Endothelial cell of umbilical vein (primary cell): ENCODE measurements around the gene IPPK. TPM values are rescaled to one million over a fixed set of nuclear protein-coding genes. Genes with fewer than 3 reads are reported as not detected.

Source experiments
- BruUV-seq: library from RNA; stranded (reverse); fragments of 400-500 nt; replicated peaks from 2 replicates; lab custom pipeline; 2021; lab: Mats Ljungman, UMichigan
- CTCF ChIA-PET: fragments of 300-600, 350-600 bp; sonication (Branson Sonifier 250); formaldehyde crosslinking; loops from one replicate; lab custom pipeline; 2021; ENCODE audit warnings: antibody characterized with exemption, inconsistent platforms; lab: Charles Lee
- POLR2A ChIA-PET: fragments of 300-600, 350-600 bp; sonication (Branson Sonifier 250); formaldehyde crosslinking; loops from one replicate; lab custom pipeline; 2021; ENCODE audit warnings: antibody characterized with exemption, inconsistent platforms; lab: Charles Lee
- DNase-seq: peaks from one replicate; pipeline ENCODE4 v3.0.0-alpha.2; 2011; ENCODE audit warnings: low read depth, low spot score
- FAIRE-seq: peaks from 2 replicates; lab custom pipeline; 2011; peaks lifted over from hg19 to GRCh38; lab: Jason Lieb, UNC
- H2AFZ ChIP-seq: 2 replicates; pipeline ENCODE4 v1.6.0; 2012; ENCODE audit warnings: low read depth, low read length, control low read depth, inconsistent platforms
- H3K27ac ChIP-seq: 2 replicates; pipeline ENCODE4 v1.5.1; 2011; ENCODE audit warnings: low read depth, mild to moderate bottlenecking, control low read depth, low read length, moderate library complexity; ENCODE audit not compliant: insufficient read depth
- H3K27me3 ChIP-seq, 2 experiments: 2 replicates each; pipeline versions ENCODE4 v1.6.0 to v1.6.1; 2011; ENCODE audit warnings: low read length in 2 of 2, mixed read lengths in 1 of 2; ENCODE audit not compliant: control insufficient read depth in 2 of 2, insufficient read depth in 2 of 2
- H3K36me3 ChIP-seq, 2 experiments: 2 replicates in 1 of 2; 3 replicates in 1 of 2; pipeline ENCODE4 v1.5.1; 2011; ENCODE audit warnings: low read length in 2 of 2, mild to moderate bottlenecking in 1 of 2, moderate library complexity in 1 of 2; ENCODE audit not compliant: control insufficient read depth in 2 of 2, insufficient read depth in 2 of 2; ENCODE audit errors: extremely low read depth in 1 of 2
- H3K4me1 ChIP-seq: 3 replicates; pipeline ENCODE4 v1.5.1; 2011; ENCODE audit warnings: mild to moderate bottlenecking, low read length; ENCODE audit not compliant: control insufficient read depth, insufficient read depth; ENCODE audit errors: extremely low read depth
- H3K4me2 ChIP-seq: 2 replicates; pipeline ENCODE4 v1.6.1; 2011; ENCODE audit warnings: low read length, control low read depth, mixed read lengths; ENCODE audit not compliant: insufficient read depth
- H3K4me3 ChIP-seq, 3 experiments: fragments of 200-600 bp in 1 of 3; sonication (generic), shearing (Covaris generic) in 1 of 3; replicated peaks in 1 of 3; 2 replicates each; pipeline ENCODE4 v1.5.1; 2011 to 2016; ENCODE audit warnings: control low read depth in 3 of 3, low read length in 3 of 3, mild to moderate bottlenecking in 2 of 3, inconsistent platforms in 1 of 3, low read depth in 1 of 3, moderate library complexity in 1 of 3; ENCODE audit not compliant: insufficient read depth in 1 of 3
- H3K79me2 ChIP-seq: 2 replicates; pipeline ENCODE4 v1.6.0; 2012; ENCODE audit warnings: low read length, inconsistent platforms; ENCODE audit not compliant: control insufficient read depth, insufficient read depth
- H3K9ac ChIP-seq: replicated peaks from 2 replicates; pipeline ENCODE3; 2011; ENCODE audit warnings: low read length, control low read depth; ENCODE audit not compliant: insufficient read depth; ENCODE audit errors: extremely low read depth
- H3K9me1 ChIP-seq: replicated peaks from 3 replicates; pipeline ENCODE4 v1.6.0; 2011; ENCODE audit warnings: mild to moderate bottlenecking, low read length; ENCODE audit not compliant: control insufficient read depth, insufficient read depth; ENCODE audit errors: extremely low read depth
- H3K9me3 ChIP-seq: replicated peaks from 2 replicates; pipeline ENCODE4 v1.5.1; 2012; ENCODE audit warnings: low read length, inconsistent platforms; ENCODE audit not compliant: control insufficient read depth, insufficient read depth
- H4K20me1 ChIP-seq: replicated peaks from 2 replicates; pipeline ENCODE3; 2011; ENCODE audit warnings: mild to moderate bottlenecking, low read length; ENCODE audit not compliant: control insufficient read depth, insufficient read depth; ENCODE audit errors: extremely low read depth
- CTCF ChIP-seq, 2 donors: IDR thresholded peaks; 1 replicate in 1 of 2; 2 replicates in 1 of 2; pipeline ENCODE4 v1.5.1; 2011; ENCODE audit warnings: low read length in 2 of 2, mild to moderate bottlenecking in 2 of 2, moderate library complexity in 2 of 2, control low read depth in 1 of 2, inconsistent platforms in 1 of 2, low read depth in 1 of 2; ENCODE audit not compliant: insufficient read depth in 1 of 2; ENCODE audit errors: extremely low read depth in 1 of 2
- FOS ChIP-seq: IDR thresholded peaks from 2 replicates; pipeline ENCODE4 v1.6.1; 2011; ENCODE audit warnings: mild to moderate bottlenecking, low read length, moderate library complexity, borderline replicate concordance; ENCODE audit not compliant: insufficient read depth
- GATA2 ChIP-seq: IDR thresholded peaks from 2 replicates; pipeline ENCODE4 v1.7.0; 2011; ENCODE audit warnings: low read depth, mild to moderate bottlenecking, moderate library complexity, mixed read lengths, low read length; ENCODE audit not compliant: insufficient read length, insufficient read depth
- JUN ChIP-seq: IDR thresholded peaks from 2 replicates; pipeline ENCODE4 v1.6.1; 2011; ENCODE audit warnings: borderline replicate concordance, low read depth; ENCODE audit not compliant: insufficient read length, insufficient read depth
- MAX ChIP-seq: IDR thresholded peaks from 2 replicates; pipeline ENCODE4 v1.6.1; 2011; ENCODE audit not compliant: insufficient read depth, insufficient read length
- MYC ChIP-seq: IDR thresholded peaks from one replicate; pipeline ENCODE4 v1.6.1; 2011; ENCODE audit warnings: mild to moderate bottlenecking, low read depth, low read length
- POLR2A ChIP-seq: IDR thresholded peaks from 2 replicates; pipeline ENCODE4 v1.6.1; 2012; ENCODE audit warnings: low read depth, mild to moderate bottlenecking, control low read depth, low read length
- POLR2AphosphoS5 ChIP-seq: IDR thresholded peaks from 2 replicates; pipeline ENCODE4 v1.6.1; 2012; ENCODE audit warnings: low read depth, mild to moderate bottlenecking, control low read depth, low read length, moderate library complexity; ENCODE audit not compliant: insufficient read depth
- dilution Hi-C: fragments of 300-500 bp; cut with MboI; formaldehyde crosslinking; loops from one replicate; pipeline ENCODE4 v1.15.0; 2019; ENCODE audit warnings: low sequenced_read_pairs; ENCODE audit not compliant: extremely low pct_ligation_motif_present
- intact Hi-C: fragments of 100-400 bp; cut with micrococcal nuclease; formaldehyde crosslinking; loops from one replicate; pipeline ENCODE4 v1.10.0; 2022
- polyA plus RNA-seq, 4 experiments: library from polyadenylated mRNA; depleted of rRNA in 3 of 4; stranded (reverse) in 3 of 4; unstranded in 1 of 4; fragments of >200 nt; gene quantifications; 2 replicates each; pipeline versions ENCODE4 v1.2.1 to v1.2.3, GENCODE V29; 2011 to 2012; ENCODE audit warnings: missing spikeins in 1 of 4
- total RNA-seq: library from RNA; stranded (reverse); gene quantifications from 2 replicates; pipeline ENCODE4 v1.2.3, GENCODE V29; 2021

IPPK gene
- total and polyA plus RNA-seq, 2 donors (not counting 3 experiments of a cell fraction or from before 2014, with no cell fraction given) = 14.0 to 28.0 TPM

- Histone ChIP-seq H4K20me1 (no peaks in the 10 kb centered on the region), H3K9me1 (no peaks in the 10 kb centered on the region), H3K4me1 (peaks cover 8% of the 10 kb centered on the region), H3K9me3 (no peaks in the 10 kb centered on the region), H3K27ac (no peak overlapping the region), H2AFZ (no peak overlapping the region), H3K79me2 (peaks cover 72% of the 10 kb centered on the region), H3K9ac (no peak overlapping the region), H3K27me3 (no peaks in the 10 kb centered on the region), H3K4me2 (no peak overlapping the region), H3K4me3 (no peak overlapping the region), H3K36me3 (peaks cover 8 to 15% of the 10 kb centered on the region in 2 experiments)
- CTCF ChIA-PET = interaction anchor here (1.2 to 1.5 kb wide), 2 partner anchors 9 to 133 kb away, joined by 3 read pairs; no protein-coding TSS in a partner anchor
- FAIRE-seq (no peak), DNase-seq (no peak)
- no TSS peak for BruUV-seq
- no peak for TF ChIP-seq POLR2AphosphoS5
- TF ChIP-seq POLR2A = no peak
- TF ChIP-seq GATA2 = no peak
- TF ChIP-seq MYC = no peak
- TF ChIP-seq JUN = no peak
- TF ChIP-seq CTCF (IDR thresholded peaks at IDR 0.05; ENCODE audit: extremely low read depth in 1 of 2, insufficient read depth in 1 of 2, low read depth in 1 of 2, low read length in 2 of 2) = no peak
- TF ChIP-seq FOS = no peak
- no peak for TF ChIP-seq MAX
- POLR2A ChIA-PET = no interaction called here
- intact Hi-C loops (no loop called here), dilution Hi-C loops (no loop called here)
These were observed 12.4 kb downstream of the IPPK start for GRCh38 chr9:92657296-92658094.
